A549 (cell line): ENCODE results near the gene KCNQ1. TPM values are rescaled to one million over a fixed set of nuclear protein-coding genes. Genes with fewer than 3 reads are reported as not detected.

Experiments used
- ATAC-seq, 2 experiments: fragments of 200-7000 bp in 1 of 2; fragments of >200 bp in 1 of 2; cut with Nextera tagmentation in 1 of 2; cut with Tn5 transposase in 1 of 2; 3 replicates each; pipeline versions ENCODE4 v1.8.0 to v1.9.1; 2018 to 2020; ENCODE audit warnings: mild to moderate bottlenecking in 1 of 2, moderate library complexity in 1 of 2
- CTCF ChIA-PET: fragments of 300-600 bp; sonication (Branson Sonifier 250); formaldehyde crosslinking; extraction: SDS; loops from one replicate; lab custom pipeline; 2021; ENCODE audit warnings: antibody characterized with exemption, inconsistent platforms; lab: Yijun Ruan, JAX
- POLR2A ChIA-PET: fragments of 350-600 bp; formaldehyde crosslinking; extraction: SDS; loops from one replicate; lab custom pipeline; 2021; ENCODE audit warnings: antibody characterized with exemption, inconsistent platforms; lab: Yijun Ruan, JAX
- DNase-seq, 2 experiments: peaks; one replicate each; pipeline versions ENCODE4 v3.0.0 to v3.0.0-alpha.2; 2011 to 2016; ENCODE audit warnings: low read depth in 1 of 2, low spot score in 1 of 2
- FAIRE-seq: peaks from 2 replicates; lab custom pipeline; 2011; peaks lifted over from hg19 to GRCh38; lab: Jason Lieb, UNC
- H3K27ac ChIP-seq, 2 experiments: fragments of >200 bp; sonication (Bioruptor Twin); formaldehyde crosslinking; 3 replicates each; pipeline ENCODE4 v1.5.1; 2016 to 2017
- H3K4me1 ChIP-seq: fragments of >200 bp; sonication (Bioruptor Twin); formaldehyde crosslinking; 3 replicates; pipeline ENCODE4 v1.6.1; 2016
- H3K4me2 ChIP-seq: fragments of >200 bp; sonication (Bioruptor Twin); formaldehyde crosslinking; 3 replicates; pipeline ENCODE4 v1.6.1; 2016
- H3K4me3 ChIP-seq: fragments of >200 bp; sonication (Bioruptor Twin); formaldehyde crosslinking; 3 replicates; pipeline ENCODE4 v1.5.1; 2016
- H3K9me3 ChIP-seq: fragments of >200 bp; sonication (Bioruptor Twin); formaldehyde crosslinking; 3 replicates; pipeline ENCODE4 v1.6.1; 2016
- CBX2 ChIP-seq: fragments of 200-600 bp; sonication (generic); IDR thresholded peaks from 2 replicates; pipeline ENCODE4 v1.6.1; 2016; ENCODE audit warnings: low read depth, mild to moderate bottlenecking, borderline replicate concordance
- EHF ChIP-seq: fragments of 250-450 bp; sonication (Bioruptor Pico); IDR thresholded peaks from 2 replicates; pipeline ENCODE4 v1.5.0; 2020; ENCODE audit warnings: mild to moderate bottlenecking
- EHMT2 ChIP-seq: fragments of 200-600 bp; sonication (generic); IDR thresholded peaks from 2 replicates; pipeline ENCODE4 v1.6.1; 2016; ENCODE audit warnings: antibody characterized with exemption, low read depth, mild to moderate bottlenecking, moderate library complexity
- FOSB ChIP-seq: fragments of 250-450 bp; sonication (Bioruptor Pico); IDR thresholded peaks from 2 replicates; pipeline ENCODE4 v1.5.0; 2020; ENCODE audit warnings: mild to moderate bottlenecking, moderate library complexity
- HDAC2 ChIP-seq: fragments of 200-600 bp; sonication (generic); IDR thresholded peaks from 2 replicates; pipeline ENCODE4 v1.6.1; 2016
- HEYL ChIP-seq: fragments of 250-450 bp; sonication (Bioruptor Pico); IDR thresholded peaks from 2 replicates; pipeline ENCODE4 v1.8.0; 2021; ENCODE audit warnings: mild to moderate bottlenecking, moderate library complexity
- HOXA7 ChIP-seq: fragments of 250-450 bp; sonication (Bioruptor Pico); IDR thresholded peaks from 2 replicates; pipeline ENCODE4 v1.5.0; 2020; ENCODE audit warnings: mild to moderate bottlenecking, moderate library complexity
- HOXB5 ChIP-seq: fragments of 250-450 bp; sonication (Bioruptor Pico); IDR thresholded peaks from 2 replicates; pipeline ENCODE4 v1.5.0; 2020; ENCODE audit warnings: mild to moderate bottlenecking, moderate library complexity
- JUN ChIP-seq, 2 experiments: fragments of >200 bp; sonication (Bioruptor Twin); formaldehyde crosslinking; IDR thresholded peaks; 2 replicates in 1 of 2; 3 replicates in 1 of 2; pipeline ENCODE4 v1.6.1; 2016 to 2017
- JUNB ChIP-seq: fragments of >200 bp; sonication (Bioruptor Twin); formaldehyde crosslinking; IDR thresholded peaks from 2 replicates; pipeline ENCODE4 v1.6.1; 2016
- KDM5A ChIP-seq: fragments of 200-600 bp; sonication (generic); IDR thresholded peaks from 2 replicates; pipeline ENCODE4 v1.6.1; 2016; ENCODE audit warnings: antibody characterized with exemption, mild to moderate bottlenecking
- MAZ ChIP-seq: fragments of 150-350 bp; IDR thresholded peaks from 2 replicates; pipeline ENCODE4 v1.6.1; 2014; ENCODE audit warnings: antibody characterized with exemption, low read depth, low read length, borderline replicate concordance
- MYC ChIP-seq: IDR thresholded peaks from 2 replicates; pipeline ENCODE4 v1.6.1; 2012; ENCODE audit warnings: mild to moderate bottlenecking, inconsistent platforms, low read length, improper control_type of control experiment, borderline replicate concordance
- PHF8 ChIP-seq: fragments of 200-600 bp; sonication (generic); IDR thresholded peaks from 2 replicates; pipeline ENCODE4 v1.6.1; 2016; ENCODE audit warnings: low read depth, mild to moderate bottlenecking, antibody characterized with exemption, moderate library complexity, borderline replicate concordance
- POLR2AphosphoS2 ChIP-seq: conservative IDR thresholded peaks from 2 replicates; pipeline ENCODE4 v1.6.1; 2012; ENCODE audit warnings: low read length, improper control_type of control experiment, inconsistent platforms
- RCOR1 ChIP-seq: fragments of 150-350 bp; IDR thresholded peaks from 2 replicates; pipeline ENCODE4 v1.6.1; 2014; ENCODE audit warnings: antibody characterized with exemption, low read length, low read depth
- RFX5 ChIP-seq: fragments of 450-650 bp; IDR thresholded peaks from 2 replicates; pipeline ENCODE4 v1.7.1; 2014; ENCODE audit warnings: antibody characterized with exemption, mild to moderate bottlenecking, moderate library complexity
- RNF2 ChIP-seq: fragments of 200-600 bp; sonication (generic); IDR thresholded peaks from 2 replicates; pipeline ENCODE4 v1.6.1; 2016; ENCODE audit warnings: low read depth, mild to moderate bottlenecking, antibody characterized with exemption, moderate library complexity, borderline replicate concordance
- SREBF2 ChIP-seq: fragments of 450-650 bp; IDR thresholded peaks from 2 replicates; pipeline ENCODE4 v1.6.1; 2014; ENCODE audit warnings: mild to moderate bottlenecking, moderate library complexity
- ZNF302 ChIP-seq: fragments of 250-450 bp; sonication (Bioruptor Pico); IDR thresholded peaks from 2 replicates; pipeline ENCODE4 v1.9.0; 2021; ENCODE audit warnings: inconsistent platforms, mild to moderate bottlenecking, moderate library complexity
- WGBS: methylation state at CpG from one replicate; pipeline ENCODE4 v1.1.6; 2017; ENCODE audit errors: missing lambda C conversion rate; 5-methylcytosine and 5-hydroxymethylcytosine counted together
- polyA plus RNA-seq, 4 experiments: library from polyadenylated mRNA; depleted of rRNA in 3 of 4; stranded (reverse); fragments of >200 nt; fragmentation: RNase III in 1 of 4; extraction: RNeasy Plus Mini Kit Qiagen cat#74134 plus additional on column Dnase treatment in 1 of 4; gene quantifications; 2 replicates in 3 of 4; 3 replicates in 1 of 4; pipeline ENCODE4 v1.2.3, GENCODE V29; 2011 to 2017
- TF ChIP-seq, protein P1 (sequence below): fragments of >200 bp; sonication (Bioruptor Twin); formaldehyde crosslinking; IDR thresholded peaks from 3 replicates; pipeline ENCODE4 v1.6.1; 2016

The KCNQ1 gene
- polyA plus RNA-seq, 2 of the 4 experiments (the other 2 are of a cell fraction): 0.14 to 0.17 TPM

DNA sequence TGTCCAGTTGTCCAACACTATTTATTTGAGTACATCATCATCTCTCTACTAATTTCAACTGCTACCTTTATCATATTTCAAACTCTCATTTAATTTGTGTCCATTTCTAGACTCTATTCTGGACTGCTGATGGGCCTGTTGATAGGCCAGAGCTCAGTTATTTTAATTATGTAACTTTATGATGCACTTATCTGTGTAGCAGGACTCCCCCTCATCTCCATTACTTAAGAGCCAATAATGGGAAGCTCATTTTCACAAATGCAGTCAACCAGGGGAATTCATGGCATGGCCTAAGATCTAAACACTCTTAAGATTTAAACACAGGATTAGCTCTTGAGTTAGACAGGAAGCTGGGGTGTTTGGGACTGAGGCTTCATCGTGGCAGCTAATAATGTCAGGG, 233.6 kb downstream of the KCNQ1 start:
- H3K4me2 ChIP-seq: no peak overlapping the region
- WGBS: 86% methylated on average over 1 of the region's 1 CpG
- FAIRE-seq (no peak), ATAC-seq (no peak), DNase-seq (no peak)
- H3K9me3 ChIP-seq: no peaks in the 10 kb centered on the region
- ChIA-PET POLR2A (no interaction called here), CTCF (interaction anchor here (0.7 to 1.5 kb wide), 3 partner anchors 11 to 209 kb away, joined by 3 to 7 read pairs (median 3); no protein-coding TSS in a partner anchor)
- no peak for TF ChIP-seq EHF
- no peak for TF ChIP-seq MYC
- H3K4me3 ChIP-seq: no peak overlapping the region
- H3K4me1 ChIP-seq: no peaks in the 10 kb centered on the region
- no peak overlapping the region for H3K27ac ChIP-seq

DNA sequence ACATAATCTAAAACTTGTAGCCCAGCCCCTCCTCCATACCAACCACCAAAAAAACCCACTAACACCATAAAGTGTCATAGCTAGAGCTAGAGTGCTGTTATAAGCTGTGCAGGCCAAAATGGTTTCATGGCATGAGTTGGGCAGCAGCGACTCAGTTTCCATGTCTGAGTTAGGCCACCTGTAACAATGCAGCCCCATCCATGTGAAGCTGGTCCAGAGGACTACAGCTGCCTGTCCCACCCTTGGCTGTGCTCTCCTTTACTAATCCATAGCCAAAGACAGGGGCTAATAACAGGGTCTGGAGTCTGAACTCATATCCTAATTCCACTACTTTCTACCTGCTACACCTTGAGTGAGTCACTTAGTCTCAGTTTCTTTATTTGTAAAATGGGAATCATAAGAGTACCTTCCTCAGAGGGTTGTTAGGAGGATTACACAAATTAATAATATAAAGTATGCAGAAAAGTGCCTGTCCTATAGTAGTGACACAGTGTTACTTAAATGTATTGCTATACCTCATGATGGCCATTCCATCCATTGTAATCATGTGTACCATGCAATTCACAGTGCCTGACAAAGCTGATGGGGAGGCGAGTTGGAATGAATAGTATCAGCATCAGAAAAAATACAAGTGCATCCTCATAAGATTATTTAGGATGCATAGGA, 234.3 kb downstream of the KCNQ1 start:
- FAIRE-seq (no peak), DNase-seq (no peak), ATAC-seq (no peak)
- Histone ChIP-seq H3K4me3 (no peak overlapping the region), H3K27ac (no peak overlapping the region), H3K4me2 (no peak overlapping the region), H3K9me3 (no peaks in the 10 kb centered on the region), H3K4me1 (no peaks in the 10 kb centered on the region)
- ChIA-PET POLR2A (no interaction called here), CTCF (interaction anchor here (0.7 to 1.5 kb wide), 3 partner anchors 10 to 209 kb away, joined by 3 to 7 read pairs (median 3); no protein-coding TSS in a partner anchor)
- WGBS: 88% methylated on average over 2 of the region's 2 CpGs
- TF ChIP-seq HEYL (CRISPR knock-in tag) (no peak), HOXA7 (CRISPR knock-in tag) (no peak), JUNB (no peak), RFX5 (no peak), HDAC2 (no peak), KDM5A (no peak)

DNA sequence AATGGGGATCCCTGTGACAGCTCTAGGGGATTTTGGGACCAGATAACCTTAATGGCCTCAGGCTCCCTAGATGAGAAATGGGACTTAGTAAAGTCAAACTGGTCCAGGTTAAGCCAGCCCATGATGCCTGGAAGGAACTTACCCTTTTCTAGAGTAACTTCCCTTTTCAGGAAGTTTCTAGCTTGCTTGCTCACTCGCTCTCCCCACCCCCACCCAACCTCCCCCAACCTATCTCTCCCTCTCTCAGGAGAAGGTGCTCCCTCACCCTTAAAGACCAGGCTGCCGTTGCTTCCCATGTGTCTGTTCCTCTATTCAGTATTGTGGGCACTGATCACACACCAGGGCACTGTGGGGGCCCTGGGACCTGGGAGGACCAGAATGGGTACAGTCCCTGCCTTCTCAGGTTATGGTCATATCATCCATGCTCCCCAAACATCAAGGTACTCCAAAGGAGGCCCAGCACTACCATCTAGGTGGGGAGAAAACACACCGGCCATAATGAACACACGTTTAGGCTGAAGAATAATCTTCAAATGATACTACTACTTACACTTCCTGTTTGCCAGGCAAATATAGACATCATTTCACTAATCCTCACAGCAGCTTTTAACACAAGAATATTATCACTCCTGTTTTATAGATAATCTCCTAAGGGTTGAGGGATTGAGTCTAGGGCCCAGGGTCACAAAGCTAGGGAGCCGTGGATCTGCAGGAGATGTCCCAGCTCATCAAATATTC, 236.8 kb downstream of the KCNQ1 start:
- POLR2A ChIA-PET: no interaction called here
- H3K27ac ChIP-seq: no peak overlapping the region
- ATAC-seq (no peak), FAIRE-seq (no peak), DNase-seq (no peak)
- H3K4me1 ChIP-seq: no peaks in the 10 kb centered on the region
- no peak for TF ChIP-seq FOSB (CRISPR knock-in tag)
- TF ChIP-seq EHF: no peak
- TF ChIP-seq EHMT2: no peak
- no peak for TF ChIP-seq JUN (IDR thresholded peaks at IDR 0.05)
- no peak for TF ChIP-seq RCOR1
- no peak for TF ChIP-seq HOXB5 (CRISPR knock-in tag)
- no peak for TF ChIP-seq CBX2
- TF ChIP-seq HDAC2: no peak
- TF ChIP-seq PHF8: no peak
- no peak for TF ChIP-seq MAZ
- no peak for TF ChIP-seq ZNF302 (CRISPR knock-in tag)
- TF ChIP-seq, protein P1, sequence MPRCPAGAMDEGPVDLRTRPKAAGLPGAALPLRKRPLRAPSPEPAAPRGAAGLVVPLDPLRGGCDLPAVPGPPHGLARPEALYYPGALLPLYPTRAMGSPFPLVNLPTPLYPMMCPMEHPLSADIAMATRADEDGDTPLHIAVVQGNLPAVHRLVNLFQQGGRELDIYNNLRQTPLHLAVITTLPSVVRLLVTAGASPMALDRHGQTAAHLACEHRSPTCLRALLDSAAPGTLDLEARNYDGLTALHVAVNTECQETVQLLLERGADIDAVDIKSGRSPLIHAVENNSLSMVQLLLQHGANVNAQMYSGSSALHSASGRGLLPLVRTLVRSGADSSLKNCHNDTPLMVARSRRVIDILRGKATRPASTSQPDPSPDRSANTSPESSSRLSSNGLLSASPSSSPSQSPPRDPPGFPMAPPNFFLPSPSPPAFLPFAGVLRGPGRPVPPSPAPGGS: no peak
- TF ChIP-seq POLR2AphosphoS2: no peak
- TF ChIP-seq SREBF2: no peak
- TF ChIP-seq RNF2: no peak
- H3K9me3 ChIP-seq: no peaks in the 10 kb centered on the region
- 90% methylated on average over 4 of the region's 5 CpGs for WGBS
- H3K4me3 ChIP-seq: no peak overlapping the region
- CTCF ChIA-PET: interaction anchor here (1.0 kb wide), 1 partner anchor 150 kb away, joined by 3 read pairs; no protein-coding TSS in a partner anchor
- H3K4me2 ChIP-seq: no peak overlapping the region
